Activated CD8-positive, alpha-beta T cell treated with anti-CD3 and anti-CD28 coated beads, Interleukin-2, amount 10 ng/mL, durations not matched to agents 7 days and 5 days (primary cell): ENCODE data around the gene CD84. TPM values are rescaled to one million over a fixed set of nuclear protein-coding genes. Genes with fewer than 3 reads are reported as not detected.

Experiments used
- ATAC-seq: fragments of 150-1000 bp; cut with Tn5 transposase; one replicate; pipeline ENCODE4 v1.10.0; 2021; ENCODE audit warnings: moderate library complexity
- CTCF ChIA-PET: fragments of 350-600 bp; sonication (Branson Sonifier 250); formaldehyde crosslinking; loops from one replicate; lab custom pipeline; 2021; ENCODE audit warnings: antibody characterized with exemption; lab: Charles Lee
- POLR2A ChIA-PET: fragments of 350-600 bp; sonication (Branson Sonifier 250); formaldehyde crosslinking; loops from one replicate; lab custom pipeline; 2021; ENCODE audit warnings: antibody characterized with exemption; lab: Charles Lee
- DNase-seq: peaks from one replicate; pipeline ENCODE4 v3.0.0-alpha.2; 2020
- H3K27ac Mint-ChIP-seq: one replicate; pipeline ENCODE4 v1.8.0; 2021; ENCODE audit warnings: mild to moderate bottlenecking, mixed read lengths
- H3K27me3 Mint-ChIP-seq: one replicate; pipeline ENCODE4 v1.8.0; 2021; ENCODE audit warnings: low read depth, mixed read lengths
- H3K36me3 Mint-ChIP-seq: one replicate; pipeline ENCODE4 v1.8.0; 2021; ENCODE audit warnings: low read depth, mixed read lengths
- H3K4me1 Mint-ChIP-seq: one replicate; pipeline ENCODE4 v1.8.0; 2021; ENCODE audit warnings: low read depth, mixed read lengths
- H3K4me3 Mint-ChIP-seq: one replicate; pipeline ENCODE4 v1.8.0; 2021; ENCODE audit warnings: mild to moderate bottlenecking, mixed read lengths
- H3K9me3 Mint-ChIP-seq: one replicate; pipeline ENCODE4 v1.8.0; 2022; ENCODE audit warnings: mixed read lengths; ENCODE audit not compliant: insufficient read depth
- total RNA-seq, 2 experiments: library from RNA; stranded (reverse); gene quantifications; one replicate each; pipeline ENCODE4 v1.2.3, GENCODE V29; 2021

Gene CD84
- total RNA-seq, 2 experiments from 2014 or later, result 14.0 to 15.4 TPM

- Mint-ChIP-seq H3K27ac (no peak overlapping the region), H3K4me1 (no peaks in the 10 kb centered on the region), H3K36me3 (peaks cover 10% of the 10 kb centered on the region), H3K9me3 (no peaks in the 10 kb centered on the region), H3K4me3 (no peak overlapping the region), H3K27me3 (no peaks in the 10 kb centered on the region)
- CTCF ChIA-PET, result interaction anchor here (1.3 kb wide), 1 partner anchor 115 kb away, joined by 3 read pairs; no protein-coding TSS in a partner anchor
- no peak for ATAC-seq
- no peak for DNase-seq
- POLR2A ChIA-PET, result interaction anchor here (1.1 kb wide), 1 partner anchor 13 kb away, joined by 3 read pairs; no protein-coding TSS in a partner anchor
These were observed 87.3 kb downstream of the CD84 start for GRCh38 chr1:160491981-160492380.

Other genes starting within 250 kb of the CD84 start
- 100 to 1,000 TPM; 121 to 128 TPM for gene COPA, start 236.2 kb downstream of the CD84 start, total RNA-seq
- gene NCSTN, start 236.1 kb downstream of the CD84 start, total RNA-seq, result 10 to 100 TPM; 52.7 to 59.7 TPM
- gene NHLH1, start 212.4 kb downstream of the CD84 start, total RNA-seq, result under 1 TPM; 0.24 to 0.47 TPM
- gene VANGL2, start 178.9 kb downstream of the CD84 start, total RNA-seq, result not detected
- 10 to 100 TPM; 23.9 to 24.7 TPM for gene SLAMF6, start 56.2 kb downstream of the CD84 start, total RNA-seq
- gene SLAMF1, start 67.5 kb upstream of the CD84 start, total RNA-seq, result 10 to 100 TPM; 48.5 to 50.1 TPM
- gene CD48, start 132.3 kb upstream of the CD84 start, total RNA-seq, result 100 to 1,000 TPM; 325 to 327 TPM
- gene SLAMF7, start 159.8 kb upstream of the CD84 start, total RNA-seq, result 100 to 1,000 TPM in 1 of 2 experiments, 10 to 100 TPM in 1; 88.5 to 102 TPM
- 10 to 100 TPM; 24.7 to 24.9 TPM for gene LY9, start 216.7 kb upstream of the CD84 start, total RNA-seq